Measurements from ENCODE around the gene ZBED2. TPM values are rescaled to one million over a fixed set of nuclear protein-coding genes. Genes with fewer than 3 reads are reported as not detected.

The ZBED2 gene
- total and polyA plus RNA-seq, 2 experiments from 2014 or later: not detected

GRCh38 chr3:111584744-111585143 is 10.4 kb downstream of the ZBED2 start:
- H3K4me1 Mint-ChIP-seq: no peaks in the 10 kb centered on the region; the same call in 2 of the 3 replicates
- H3K27me3 Mint-ChIP-seq (ENCODE audit: insufficient read depth, low read depth, poor library complexity): no peaks in the 10 kb centered on the region
- H3K4me3 ChIP-seq: no peak overlapping the region
- no peaks in the 10 kb centered on the region for H3F3A ChIP-seq (replicated peaks; ENCODE audit: low read depth)
- DNase-seq (ENCODE audit: low spot score) (no peak), ATAC-seq (no peak)
- H3K79me2 ChIP-seq (replicated peaks; ENCODE audit: insufficient read depth): no peaks in the 10 kb centered on the region
- no peak overlapping the region for H2AFZ ChIP-seq
- H3K27me3 ChIP-seq (ENCODE audit: insufficient read depth): no peaks in the 10 kb centered on the region
- peaks cover 9% of the 10 kb centered on the region; the same call in 2 of the 3 replicates for H3K36me3 Mint-ChIP-seq (ENCODE audit: low read depth)
- TF ChIP-seq ZNF114 (CRISPR knock-in tag; IDR thresholded peaks at IDR 0.05) (no peak), JUNB (IDR thresholded peaks at IDR 0.05; ENCODE audit: unreplicated experiment) (no peak), EZH2phosphoT487 (IDR thresholded peaks at IDR 0.05; ENCODE audit: unreplicated experiment) (no peak), REST (IDR thresholded peaks at IDR 0.05; ENCODE audit: unreplicated experiment) (no peak), NANOG (IDR thresholded peaks at IDR 0.05; ENCODE audit: borderline replicate concordance) (no peak), EZH2 (IDR thresholded peaks at IDR 0.05; ENCODE audit: low read depth, unreplicated experiment) (no peak), ZNF331 (CRISPR knock-in tag; IDR thresholded peaks at IDR 0.05; ENCODE audit: low read depth) (no peak), CTCF (conservative IDR thresholded peaks at IDR 0.05; ENCODE audit: low read depth in 2 of 2) (no peak)
- no peak overlapping the region for H3K27ac Mint-ChIP-seq
- no peaks in the 10 kb centered on the region for H4K20me1 ChIP-seq (replicated peaks; ENCODE audit: insufficient read depth)
- H3K27ac ChIP-seq (ENCODE audit: low read depth): no peak overlapping the region
- no peaks in the 10 kb centered on the region for H3K36me3 ChIP-seq (ENCODE audit: insufficient read depth)
- peaks cover 31% of the 10 kb centered on the region for H3K9me3 Mint-ChIP-seq
- H3K4me1 ChIP-seq (ENCODE audit: insufficient read depth): no peaks in the 10 kb centered on the region
- H3K4me2 ChIP-seq: no peak overlapping the region
- H3K4me3 Mint-ChIP-seq: no peak overlapping the region
- H3K9me2 ChIP-seq (ENCODE audit: insufficient read depth): peaks cover 7% of the 10 kb centered on the region; the same call in 1 of the 2 replicates

- Histone ChIP-seq H3K4me1 (ENCODE audit: insufficient read depth) (no peaks in the 10 kb centered on the region), H3K36me3 (ENCODE audit: insufficient read depth) (no peaks in the 10 kb centered on the region), H2AFZ (no peak overlapping the region), H3K4me3 (no peak overlapping the region), H3K27ac (ENCODE audit: low read depth) (no peak overlapping the region), H4K20me1 (replicated peaks; ENCODE audit: insufficient read depth) (no peaks in the 10 kb centered on the region), H3K27me3 (ENCODE audit: insufficient read depth) (no peaks in the 10 kb centered on the region), H3K9me2 (ENCODE audit: insufficient read depth) (peaks cover 7% of the 10 kb centered on the region; the same call in 1 of the 2 replicates), H3F3A (replicated peaks; ENCODE audit: low read depth) (no peaks in the 10 kb centered on the region), H3K79me2 (replicated peaks; ENCODE audit: insufficient read depth) (no peaks in the 10 kb centered on the region), H3K4me2 (no peak overlapping the region)
- H3K4me3 Mint-ChIP-seq: no peak overlapping the region
- no peaks in the 10 kb centered on the region; the same call in 1 of the 3 replicates for H3K4me1 Mint-ChIP-seq
- ATAC-seq (no peak), DNase-seq (ENCODE audit: low spot score) (no peak)
- peaks cover 9% of the 10 kb centered on the region; the same call in 2 of the 3 replicates for H3K36me3 Mint-ChIP-seq (ENCODE audit: low read depth)
- peaks cover 24% of the 10 kb centered on the region for H3K9me3 Mint-ChIP-seq
- no peaks in the 10 kb centered on the region for H3K27me3 Mint-ChIP-seq (ENCODE audit: insufficient read depth, low read depth, poor library complexity)
- no peak overlapping the region for H3K27ac Mint-ChIP-seq
- TF ChIP-seq ZNF114 (CRISPR knock-in tag; IDR thresholded peaks at IDR 0.05) (no peak), NANOG (IDR thresholded peaks at IDR 0.05; ENCODE audit: borderline replicate concordance) (no peak), JUNB (IDR thresholded peaks at IDR 0.05; ENCODE audit: unreplicated experiment) (no peak), POLR2AphosphoS5 (IDR thresholded peaks at IDR 0.05; ENCODE audit: low read depth) (no peak), REST (IDR thresholded peaks at IDR 0.05; ENCODE audit: unreplicated experiment) (no peak), EZH2 (IDR thresholded peaks at IDR 0.05; ENCODE audit: low read depth, unreplicated experiment) (no peak), EZH2phosphoT487 (IDR thresholded peaks at IDR 0.05; ENCODE audit: unreplicated experiment) (no peak), ZNF331 (CRISPR knock-in tag; IDR thresholded peaks at IDR 0.05; ENCODE audit: low read depth) (no peak), CREB1 (CRISPR knock-in tag; IDR thresholded peaks at IDR 0.05; ENCODE audit: low read depth) (no peak), STAT1 (IDR thresholded peaks at IDR 0.05; ENCODE audit: unreplicated experiment) (no peak), ETS1 (IDR thresholded peaks at IDR 0.05) (no peak)
These were observed 13.0 kb downstream of the ZBED2 start for GRCh38 chr3:111582120-111582474.

All from GM23338 (cell line).